HG02610 (cell line): ENCODE results near the gene CCNQ.

Experiments used
- ATAC-seq: cut with Tn5 transposase; IDR thresholded peaks from one replicate; pipeline ENCODE4 v1.9.1; 2021; ENCODE audit warnings: mild to moderate bottlenecking, moderate library complexity; ENCODE audit not compliant: unreplicated experiment

Gene CCNQ

DNA sequence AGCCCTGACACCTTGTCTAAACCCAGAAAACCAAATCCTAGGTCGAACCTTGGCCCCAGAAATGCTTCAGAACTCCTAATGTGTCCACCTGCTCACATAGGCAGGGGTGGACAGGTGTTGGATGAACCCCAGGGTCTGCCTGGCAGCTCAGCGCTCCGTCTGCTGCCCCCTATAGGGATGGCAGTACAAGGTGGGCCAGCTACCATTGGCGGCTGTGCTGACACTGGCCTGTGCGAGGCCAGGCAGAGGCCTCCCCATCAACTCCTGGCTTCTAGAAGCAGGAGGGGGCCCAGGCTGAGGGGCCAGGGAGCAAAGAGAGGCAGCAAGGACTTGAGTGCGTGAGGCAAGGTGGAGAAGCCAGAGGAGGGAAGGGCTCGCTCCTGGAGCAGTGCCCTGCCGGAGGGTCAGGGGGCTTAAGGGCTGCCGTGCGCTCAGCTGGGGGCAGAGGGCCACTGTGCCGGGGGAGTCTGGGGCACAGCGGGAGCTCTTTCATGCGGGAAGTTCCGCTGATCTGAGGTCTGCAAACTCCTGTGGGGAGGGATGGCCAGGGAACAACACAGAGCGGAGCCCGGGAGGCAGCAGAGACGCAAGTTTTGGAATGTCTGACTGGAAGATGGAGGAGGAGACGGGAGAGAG, 20.6 kb downstream of the CCNQ start:
- ATAC-seq: no peak

DNA sequence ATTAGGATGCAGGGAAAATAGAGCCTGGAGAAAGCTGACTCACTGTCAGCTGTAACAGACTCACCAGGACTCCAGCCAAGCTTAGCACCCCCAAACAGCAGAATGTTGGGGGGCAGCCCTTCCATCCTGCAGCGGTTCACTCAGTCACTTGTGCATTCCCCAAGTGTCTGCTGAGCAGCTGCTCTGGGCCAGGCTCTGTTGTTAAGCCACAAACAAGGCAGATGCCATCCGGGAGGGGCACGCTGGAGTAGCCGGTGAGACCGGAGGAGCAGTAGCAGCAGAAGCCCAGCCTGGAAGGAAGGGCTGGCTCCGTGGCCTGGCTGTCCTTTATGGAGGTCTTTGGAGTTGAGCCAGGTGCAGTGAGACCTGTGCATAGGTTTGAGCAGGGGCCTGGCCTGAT, 22.0 kb downstream of the CCNQ start:
- no peak for ATAC-seq

DNA sequence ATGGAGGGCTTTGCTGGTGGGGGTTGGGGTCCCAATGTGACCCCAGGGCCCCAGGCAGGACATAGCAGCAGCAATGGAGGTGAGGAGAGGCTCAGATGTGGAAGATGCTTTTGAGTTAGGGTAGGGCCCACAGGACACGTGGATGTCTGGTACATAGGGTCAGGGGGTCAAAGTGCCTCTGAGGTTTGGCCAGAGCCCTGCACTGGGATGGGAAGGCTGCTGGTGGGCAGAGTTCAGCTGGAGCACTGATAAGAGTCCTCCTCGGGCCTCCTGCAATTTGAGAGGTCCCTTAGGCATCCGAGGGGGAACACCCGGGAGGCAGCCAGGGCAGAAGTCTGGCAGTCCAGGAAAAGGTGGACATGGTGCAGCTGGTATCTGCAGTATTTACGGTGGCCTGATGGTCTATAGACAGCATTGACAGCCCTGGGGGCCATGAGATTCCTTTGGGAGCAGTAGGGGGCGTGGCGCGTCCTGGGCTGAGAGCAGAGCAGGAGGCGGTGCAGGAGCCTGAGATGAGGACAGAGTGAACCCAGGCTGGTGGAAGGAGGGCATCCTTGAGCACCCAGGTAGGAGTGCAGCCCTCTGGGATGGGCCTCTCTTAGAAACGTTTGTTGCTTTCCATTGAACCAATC, 22.6 kb downstream of the CCNQ start:
- ATAC-seq: no peak

DNA sequence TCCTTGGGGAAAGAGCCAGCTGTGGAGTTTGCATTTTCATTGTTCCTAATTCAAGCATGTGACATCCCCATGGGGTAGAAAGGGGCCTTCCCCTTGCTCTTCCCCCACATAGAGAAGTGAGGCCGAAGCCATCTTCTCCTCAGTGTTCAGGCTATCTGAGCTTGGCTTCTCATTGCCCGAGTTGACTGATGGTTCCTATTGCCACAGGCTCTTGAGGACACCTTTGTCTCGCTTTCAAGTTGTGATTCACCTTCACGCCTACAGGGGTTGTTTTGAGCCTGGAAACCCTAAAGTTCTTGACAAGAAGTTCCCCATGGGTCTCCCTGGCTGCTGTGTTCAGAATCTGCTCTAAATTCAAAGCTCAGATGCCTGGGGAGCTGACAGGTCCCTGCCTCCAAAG, 25.0 kb downstream of the CCNQ start:
- no peak for ATAC-seq

DNA sequence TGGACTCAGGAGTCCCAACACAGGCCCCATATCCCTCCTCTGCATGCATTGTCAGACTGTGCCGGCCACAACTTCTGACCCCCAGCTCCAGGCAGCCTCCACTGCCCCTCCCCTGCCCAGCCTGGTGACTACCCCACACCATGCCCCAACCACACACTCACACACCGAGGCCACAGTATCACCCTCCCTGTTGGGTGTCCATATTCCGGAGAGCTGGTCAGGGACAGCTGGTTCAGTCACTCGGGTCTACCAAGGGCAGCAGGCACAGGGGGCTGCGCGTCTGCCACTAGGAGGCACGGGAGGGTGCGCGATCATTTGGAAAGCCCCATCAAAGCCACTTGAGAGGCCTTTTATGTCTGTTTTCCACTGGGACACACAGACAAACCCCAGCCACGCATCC, 26.3 kb downstream of the CCNQ start:
- ATAC-seq: no peak

DNA sequence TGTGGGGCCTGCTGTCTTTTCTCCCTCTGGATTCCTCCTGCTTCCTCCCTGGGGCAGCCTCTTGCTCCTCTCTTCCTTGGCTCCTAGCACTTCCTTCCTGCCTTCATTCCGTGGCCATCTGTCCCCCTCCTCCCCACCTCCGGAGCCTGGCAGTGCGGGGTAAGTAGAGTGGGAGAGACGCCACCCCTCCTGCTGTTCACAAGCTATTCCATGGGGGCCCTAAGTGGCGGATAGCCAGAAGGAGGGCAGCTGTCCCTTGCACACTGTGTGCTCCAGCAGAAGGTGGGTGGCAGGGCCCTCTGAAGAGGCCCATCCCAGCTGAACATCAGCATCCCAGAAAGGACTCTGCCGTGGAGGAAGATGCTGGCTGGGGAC, 27.4 kb downstream of the CCNQ start:
- no peak for ATAC-seq

DNA sequence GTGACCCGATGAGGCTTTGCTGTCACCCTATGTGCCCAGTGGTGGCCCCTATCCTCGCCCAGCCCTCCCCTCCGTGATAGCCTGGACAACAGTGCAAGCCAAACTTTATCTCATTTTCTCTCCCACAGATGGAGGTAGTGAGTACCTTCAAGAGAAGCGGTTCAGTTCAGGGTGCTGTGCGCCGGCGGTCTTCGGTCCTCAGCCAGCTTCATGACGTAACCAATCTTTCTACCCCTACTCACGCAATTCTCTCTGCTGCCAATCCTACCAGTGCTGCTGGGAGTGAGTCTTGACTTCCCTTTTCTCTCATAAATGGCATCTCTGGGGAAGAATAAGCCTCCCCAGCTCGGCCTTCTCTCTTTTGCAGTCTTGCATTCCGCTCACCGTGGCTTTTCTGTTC, 29.5 kb downstream of the CCNQ start:
- ATAC-seq: no peak

DNA sequence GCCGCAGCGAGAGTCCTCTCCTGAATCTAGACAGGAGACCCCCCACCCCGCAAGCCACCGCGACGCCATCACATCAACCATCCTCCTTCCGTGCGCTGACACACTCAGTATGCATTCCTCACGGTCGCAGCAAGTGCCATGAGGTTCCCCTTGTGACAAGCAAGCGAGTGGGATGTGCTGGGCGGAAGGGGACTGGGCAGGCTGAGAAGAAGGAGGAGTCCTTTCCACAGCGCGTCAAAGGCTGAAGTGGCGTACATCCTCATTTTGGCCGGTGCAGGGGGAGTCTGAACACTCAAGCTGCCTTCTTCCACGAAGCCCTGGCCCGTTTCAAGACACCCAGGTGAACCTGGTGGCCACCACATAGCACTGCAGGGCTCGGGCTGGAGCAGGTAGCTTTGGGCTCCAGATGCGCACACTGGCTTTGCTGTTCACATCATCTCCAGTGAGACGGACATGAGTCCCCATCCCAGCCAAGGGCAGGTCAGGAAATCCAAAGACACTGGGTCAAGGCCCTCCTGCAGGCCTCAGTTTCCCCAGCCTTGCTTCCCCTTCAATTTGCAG, 30.4 kb downstream of the CCNQ start:
- ATAC-seq: no peak

DNA sequence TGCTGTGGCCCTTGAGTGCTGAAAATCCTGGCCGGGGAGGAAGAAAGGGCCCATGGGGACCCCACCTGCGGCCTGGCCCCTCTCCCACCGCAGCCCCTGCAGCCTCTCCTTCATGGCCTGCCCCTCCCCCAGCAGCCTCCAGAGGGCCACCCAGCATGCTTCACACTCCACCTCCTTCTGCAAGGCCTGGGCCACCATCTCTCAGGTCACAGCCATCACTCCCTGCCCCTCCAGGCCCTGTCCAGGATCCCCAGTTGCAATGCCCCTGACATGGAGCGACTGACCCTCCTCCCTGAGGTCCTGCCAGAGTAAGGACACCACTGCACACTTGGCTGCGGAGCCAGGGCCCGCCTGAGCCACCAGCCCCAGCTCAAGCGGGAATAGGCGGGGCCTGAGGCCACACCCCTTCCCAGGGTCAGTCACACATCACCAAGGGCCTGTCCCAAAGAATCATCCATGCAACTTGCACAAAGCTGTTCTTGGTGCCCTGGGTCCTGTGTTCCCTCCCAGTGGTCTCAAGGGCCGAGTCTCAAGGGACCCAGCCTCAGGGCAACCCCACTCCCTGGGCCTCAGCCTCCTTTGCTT, 32.9 kb downstream of the CCNQ start:
- ATAC-seq: no peak

DNA sequence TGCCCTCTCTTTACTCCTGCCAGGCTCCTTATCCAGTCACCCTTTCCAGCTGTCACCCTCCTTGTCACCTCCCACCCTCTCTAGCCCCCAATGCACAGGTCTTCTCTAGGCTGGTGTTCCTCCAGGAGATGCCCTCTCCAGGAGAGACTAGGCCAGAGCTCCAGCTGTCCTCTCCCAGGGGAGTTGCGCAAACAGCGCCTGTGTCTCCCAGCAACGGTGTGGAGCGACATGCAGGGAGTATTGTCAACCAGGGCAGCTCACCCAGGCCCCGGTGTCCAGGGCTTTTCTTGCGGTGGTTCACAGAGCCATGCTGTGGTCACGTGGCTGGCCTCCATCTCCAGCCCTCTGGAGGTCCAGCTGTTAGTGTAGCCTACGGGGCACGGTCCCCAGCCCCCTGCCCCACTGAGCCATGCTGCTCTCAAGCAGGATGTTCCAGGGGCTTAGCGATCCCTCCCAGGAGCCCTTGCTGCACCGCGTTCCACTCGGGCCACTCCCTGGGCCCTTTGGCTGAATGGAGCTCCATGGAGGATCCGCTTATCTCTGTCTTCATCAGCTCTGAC, 34.8 kb downstream of the CCNQ start:
- no peak for ATAC-seq

DNA sequence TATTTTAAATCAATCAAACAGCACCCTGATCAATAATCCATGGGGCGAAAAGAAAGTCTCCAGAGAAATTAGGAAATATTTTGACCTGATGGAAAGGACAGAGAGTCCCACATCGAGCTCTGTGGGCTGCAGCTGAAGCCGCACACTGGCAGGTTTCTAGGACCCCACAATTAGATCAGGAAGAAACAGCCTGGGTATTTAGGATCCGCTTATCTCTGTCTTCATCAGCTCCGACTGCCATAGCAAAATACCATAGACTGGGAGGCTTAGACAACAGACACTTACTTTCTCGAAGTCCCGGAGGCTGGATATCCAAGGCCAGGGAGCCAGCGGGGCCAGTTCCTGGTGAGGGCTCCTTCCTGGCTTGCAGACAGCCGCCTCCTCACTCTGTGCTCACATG, 36.4 kb downstream of the CCNQ start:
- ATAC-seq: no peak

DNA sequence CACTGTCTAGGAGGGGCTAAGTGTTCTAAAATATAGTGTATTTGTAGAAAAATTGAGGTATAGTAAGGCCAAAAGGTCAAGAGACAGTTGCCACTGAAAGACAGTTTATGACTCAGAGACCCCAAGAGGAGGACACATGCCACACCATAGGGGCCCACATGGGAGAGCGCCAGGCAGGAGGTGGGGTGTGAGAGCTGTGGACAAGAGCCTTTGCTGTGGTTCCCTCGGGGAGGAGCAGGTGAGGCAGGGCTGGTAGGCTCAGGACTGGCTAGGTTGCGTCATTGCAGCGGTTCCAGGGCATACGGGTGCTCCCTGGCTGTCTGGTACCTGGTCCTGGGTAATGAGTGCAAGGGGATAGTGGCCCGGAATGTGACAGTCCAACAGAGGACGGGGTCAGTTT, 37.6 kb downstream of the CCNQ start:
- ATAC-seq: no peak

DNA sequence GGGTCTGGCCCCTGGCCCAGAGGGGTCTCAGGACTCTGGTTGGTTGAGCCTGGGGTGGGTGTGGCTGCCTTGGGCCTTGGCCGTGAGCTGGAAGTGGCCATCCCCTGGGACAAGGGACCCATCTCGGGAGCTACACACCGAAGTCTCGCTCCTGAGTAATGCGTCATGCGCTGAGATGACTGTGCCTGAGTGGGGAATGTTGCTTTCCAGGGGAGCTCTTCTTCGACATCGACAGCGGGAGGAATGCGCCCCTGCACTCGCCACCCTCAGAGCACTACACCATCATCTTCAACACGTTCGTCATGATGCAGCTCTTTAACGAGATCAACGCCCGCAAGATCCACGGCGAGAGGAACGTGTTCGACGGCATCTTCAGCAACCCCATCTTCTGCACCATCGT, 38.5 kb downstream of the CCNQ start:
- ATAC-seq: no peak

DNA sequence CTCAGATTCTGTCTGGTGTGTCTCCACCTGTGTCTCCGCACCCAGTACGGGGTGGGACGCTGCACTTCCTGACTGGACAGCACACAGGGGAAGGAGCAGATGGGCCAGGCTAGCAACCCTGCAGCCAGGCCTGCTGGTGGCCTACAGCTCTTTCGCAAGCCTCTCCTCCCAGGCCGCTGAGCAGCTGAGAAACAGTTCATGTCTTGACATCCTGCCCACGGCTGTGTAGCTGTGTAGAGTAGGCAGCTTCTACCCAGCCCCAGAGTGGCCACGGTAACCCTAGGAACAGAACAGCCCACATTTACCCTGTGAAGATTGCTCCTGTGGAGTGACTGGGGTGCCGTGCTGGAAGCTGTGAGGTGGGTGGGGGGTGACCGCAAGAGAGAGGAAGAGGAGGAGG, 38.9 kb downstream of the CCNQ start:
- no peak for ATAC-seq

DNA sequence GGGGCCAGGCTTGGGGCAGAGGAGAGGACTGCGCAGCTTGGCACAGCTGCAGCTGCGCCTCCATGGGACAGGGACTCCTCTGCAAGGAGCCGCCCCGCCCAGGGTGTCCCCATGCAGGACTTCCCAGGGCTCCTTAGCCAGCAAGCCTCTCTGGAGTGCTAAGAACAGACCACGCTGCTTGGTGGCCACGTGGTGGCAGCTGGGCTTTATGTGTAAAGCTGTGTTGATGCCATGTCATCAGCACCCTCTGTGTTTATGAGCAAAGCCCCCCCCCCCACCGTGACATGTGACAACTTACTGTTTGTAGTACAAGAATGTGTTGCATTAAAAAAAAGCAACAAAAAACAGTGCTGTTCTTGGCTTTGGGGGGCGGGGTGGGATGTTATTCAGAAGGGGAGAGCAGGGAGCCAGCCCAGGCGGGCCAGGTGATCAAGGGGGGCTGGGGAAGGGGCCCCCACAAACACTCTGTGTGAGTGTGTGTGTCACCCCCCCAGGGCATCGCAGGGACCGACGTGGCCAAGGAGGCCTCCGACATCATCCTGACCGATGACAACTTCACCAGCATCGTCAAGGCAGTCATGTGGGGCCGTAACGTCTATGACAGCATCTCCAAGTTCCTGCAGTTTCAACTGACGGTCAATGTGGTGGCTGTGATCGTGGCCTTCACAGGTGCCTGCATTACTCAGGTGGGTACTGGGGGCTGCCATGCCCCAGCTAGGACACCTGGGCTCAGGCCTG, 41.2 kb downstream of the CCNQ start:
- ATAC-seq: no peak

DNA sequence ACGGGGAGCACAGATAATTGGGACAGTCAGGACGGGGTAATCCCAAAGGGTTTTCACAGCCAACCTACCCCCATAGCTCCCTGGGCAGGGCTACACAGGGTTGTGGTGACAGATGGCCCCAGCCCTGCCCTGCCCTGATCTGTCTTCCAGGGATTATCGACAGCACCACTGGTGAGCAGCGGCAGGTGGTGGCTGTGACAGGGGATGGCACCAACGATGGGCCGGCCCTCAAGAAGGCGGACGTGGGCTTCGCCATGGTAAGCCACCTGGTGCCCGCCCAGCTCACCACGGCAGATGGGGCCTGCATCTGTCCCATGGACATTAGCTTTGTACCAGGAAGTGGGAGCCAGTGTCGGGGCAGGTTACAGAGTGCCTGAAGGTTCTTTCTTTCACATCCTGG, 42.2 kb downstream of the CCNQ start:
- ATAC-seq: no peak

DNA sequence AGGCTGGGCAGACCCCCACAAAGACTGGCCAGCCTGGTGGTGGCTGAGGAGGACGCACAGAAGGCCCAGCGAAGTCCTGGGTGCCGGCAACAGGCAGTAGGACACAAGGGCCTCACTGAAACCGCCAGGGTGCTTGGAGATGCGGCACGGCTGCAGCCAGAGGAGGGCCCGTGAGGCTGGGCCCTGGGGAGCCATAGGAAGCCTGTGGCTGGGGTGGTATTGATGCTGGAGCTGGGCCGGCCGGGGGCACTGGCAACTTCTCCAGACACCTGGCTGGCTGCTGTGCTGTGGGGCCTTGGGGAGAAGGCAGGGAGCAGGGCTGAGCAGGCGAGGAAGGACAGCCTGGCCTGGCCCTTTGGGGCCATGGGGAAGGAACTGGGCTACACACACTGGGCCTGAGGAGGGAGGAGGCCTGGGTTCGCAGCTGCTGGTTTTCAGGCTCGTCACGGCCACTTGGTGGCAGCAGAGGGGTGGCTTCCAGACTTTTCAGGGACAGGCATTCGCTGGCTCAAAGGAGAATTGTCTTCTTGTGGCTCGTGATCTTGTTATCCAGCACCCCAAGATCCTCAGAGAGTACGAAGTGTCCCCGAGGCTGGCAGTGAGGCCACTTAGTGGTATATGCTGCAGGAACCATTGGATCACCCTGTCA, 44.3 kb downstream of the CCNQ start:
- peak; percentile 50 for ATAC-seq

DNA sequence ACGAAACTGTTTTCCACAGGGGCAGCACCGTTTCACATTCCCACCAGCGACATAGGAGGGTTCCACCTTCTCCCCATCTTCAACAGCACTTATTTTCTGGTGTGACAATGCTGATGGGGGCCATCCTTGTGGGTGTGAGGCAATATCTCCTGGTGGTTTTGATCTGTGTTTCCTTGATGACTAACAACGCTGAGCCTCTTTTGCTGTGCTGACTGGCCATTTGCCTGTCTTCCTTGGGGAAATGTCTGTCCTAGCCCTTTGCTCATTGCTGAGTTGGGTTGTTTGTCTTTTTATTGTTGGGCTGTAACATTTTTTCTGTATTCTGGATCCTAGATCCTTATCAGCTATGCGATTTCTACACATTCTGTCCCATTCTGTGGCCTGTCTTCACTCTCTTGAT, 47.8 kb downstream of the CCNQ start:
- ATAC-seq: no peak

DNA sequence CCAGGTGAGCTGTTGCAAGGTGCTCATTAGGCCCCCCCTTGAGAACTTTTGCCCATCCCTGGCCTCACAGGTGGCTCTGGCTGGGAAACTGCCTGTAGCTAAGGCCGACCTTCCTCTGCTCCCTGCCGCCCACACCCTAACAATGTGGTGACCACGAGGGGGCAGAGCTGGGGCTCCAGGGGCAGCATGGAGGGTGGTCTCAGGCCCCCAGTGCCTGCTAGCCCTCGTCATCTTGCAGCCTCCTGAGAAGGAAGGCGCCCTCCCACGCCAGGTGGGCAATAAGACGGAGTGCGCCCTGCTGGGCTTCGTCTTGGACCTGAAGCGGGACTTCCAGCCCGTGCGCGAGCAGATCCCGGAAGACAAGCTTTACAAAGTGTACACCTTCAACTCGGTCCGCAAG, 49.1 kb downstream of the CCNQ start:
- ATAC-seq: no peak

DNA sequence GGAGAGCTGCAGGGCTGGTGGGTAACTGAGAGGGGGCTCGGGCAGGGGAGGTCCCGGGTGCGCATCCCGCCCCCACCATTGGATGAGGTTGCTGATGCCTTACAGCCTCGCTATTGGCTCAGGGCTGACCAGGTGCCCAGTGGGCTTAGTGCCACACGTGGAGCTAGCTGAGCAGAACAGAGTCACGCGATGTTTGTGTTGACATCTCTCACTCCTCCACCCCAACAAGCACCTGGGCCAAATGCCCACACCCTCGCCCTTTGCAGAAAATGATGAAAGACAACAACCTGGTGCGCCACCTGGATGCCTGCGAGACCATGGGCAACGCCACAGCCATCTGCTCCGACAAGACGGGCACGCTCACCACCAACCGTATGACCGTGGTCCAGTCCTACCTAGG, 49.7 kb downstream of the CCNQ start:
- ATAC-seq: no peak

DNA sequence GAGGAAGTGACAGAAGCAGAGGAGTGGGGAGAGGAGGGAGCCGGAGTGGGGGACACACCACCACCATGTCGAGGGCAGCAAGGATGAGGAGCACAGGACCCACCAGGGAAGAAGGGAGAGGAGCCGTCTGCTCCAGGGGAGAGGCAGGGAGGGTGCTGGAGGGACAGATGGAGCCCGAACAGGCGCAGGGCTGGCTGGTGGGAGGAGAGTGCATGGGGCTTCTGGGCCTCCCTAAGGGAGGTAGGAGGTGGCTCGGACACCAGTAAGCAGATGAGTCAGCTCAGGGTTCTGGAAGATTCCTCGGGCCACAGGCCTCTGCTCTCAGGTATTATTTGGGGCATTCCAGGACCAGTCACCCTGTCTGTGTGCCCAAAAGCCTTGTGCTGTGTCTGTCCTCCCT, 51.7 kb downstream of the CCNQ start:
- ATAC-seq: no peak
